HepG2 (cell line): ENCODE measurements around the gene TK1. TPM values are rescaled to one million over a fixed set of nuclear protein-coding genes. Genes with fewer than 3 reads are reported as not detected.

Experiments used
- ARNTL ChIP-seq: sonication (generic); formaldehyde crosslinking; IDR thresholded peaks from 2 replicates; pipeline ENCODE4 v1.4.0; 2020; ENCODE audit warnings: mild to moderate bottlenecking, missing genetic modification reagents
- ASH2L ChIP-seq: fragments of 300-600, 200-600 bp; sonication (generic); IDR thresholded peaks from 2 replicates; pipeline ENCODE4 v1.7.0; 2017; ENCODE audit warnings: low read depth, mild to moderate bottlenecking, moderate library complexity, mixed read lengths, low read length; ENCODE audit not compliant: insufficient read length
- GABPA ChIP-seq, 2 experiments: IDR thresholded peaks; 2 replicates each; pipeline ENCODE4 v1.6.1; 2011 to 2016; ENCODE audit warnings: low read depth in 2 of 2, low read length in 1 of 2, missing biosample characterization in 1 of 2, missing genetic modification characterization in 1 of 2
- HOXA7 ChIP-seq: sonication (generic); formaldehyde crosslinking; IDR thresholded peaks from 2 replicates; pipeline ENCODE4 v1.8.1; 2022; ENCODE audit warnings: mild to moderate bottlenecking, missing genetic modification reagents, moderate library complexity
- KAT7 ChIP-seq: IDR thresholded peaks from 2 replicates; pipeline ENCODE4 v1.6.1; 2018; ENCODE audit warnings: borderline replicate concordance, missing compliant biosample characterization
- MTF2 ChIP-seq: sonication (generic); formaldehyde crosslinking; IDR thresholded peaks from 2 replicates; pipeline ENCODE4 v1.5.0; 2020; ENCODE audit warnings: missing genetic modification reagents, borderline replicate concordance
- MXI1 ChIP-seq: IDR thresholded peaks from 3 replicates; pipeline ENCODE4 v1.6.1; 2012; ENCODE audit warnings: low read depth, low read length, inconsistent platforms, borderline replicate concordance
- PHF20 ChIP-seq: sonication (generic); formaldehyde crosslinking; IDR thresholded peaks from 2 replicates; pipeline ENCODE4 v1.5.0; 2020; ENCODE audit warnings: mild to moderate bottlenecking, missing genetic modification reagents
- PPARG ChIP-seq: conservative IDR thresholded peaks from 2 replicates; pipeline ENCODE4 v1.6.1; 2016; ENCODE audit warnings: missing biosample characterization, missing genetic modification reagents
- RARA ChIP-seq: IDR thresholded peaks from 2 replicates; pipeline ENCODE4 v1.6.1; 2016; ENCODE audit warnings: missing genetic modification reagents, missing compliant biosample characterization
- SKI ChIP-seq: fragments of 450-650 bp; IDR thresholded peaks from one replicate; pipeline ENCODE4 v1.6.1; 2018; ENCODE audit warnings: mild to moderate bottlenecking; ENCODE audit not compliant: partially characterized antibody
- SP4 ChIP-seq: sonication (generic); formaldehyde crosslinking; IDR thresholded peaks from 2 replicates; pipeline ENCODE4 v1.8.1; 2023; ENCODE audit warnings: mild to moderate bottlenecking, missing genetic modification reagents
- TEAD2 ChIP-seq: sonication (generic); formaldehyde crosslinking; IDR thresholded peaks from 2 replicates; pipeline ENCODE4 v1.9.0; 2021; ENCODE audit warnings: missing genetic modification reagents
- ZNF296 ChIP-seq: sonication (generic); formaldehyde crosslinking; conservative IDR thresholded peaks from 2 replicates; pipeline ENCODE4 v1.5.0; 2020; ENCODE audit warnings: mild to moderate bottlenecking, missing genetic modification reagents
- ZNF30 ChIP-seq: sonication (generic); formaldehyde crosslinking; IDR thresholded peaks from 2 replicates; pipeline ENCODE4 v1.5.0; 2020; ENCODE audit warnings: mild to moderate bottlenecking, missing genetic modification reagents
- ZNF615 ChIP-seq: sonication (generic); formaldehyde crosslinking; IDR thresholded peaks from 2 replicates; pipeline ENCODE4 v1.5.0; 2020; ENCODE audit warnings: mild to moderate bottlenecking, missing genetic modification reagents, borderline replicate concordance
- polyA plus RNA-seq, 8 experiments: library from polyadenylated mRNA; depleted of rRNA in 3 of 8; stranded (reverse) in 7 of 8; unstranded in 1 of 8; fragments of >200 nt; fragmentation: Illumina TruSeq in 4 of 8; extraction: Trizol in 4 of 8; gene quantifications; 2 replicates each; pipeline versions ENCODE4 v1.2.1 to v1.2.3, GENCODE V29; 2011 to 2016; ENCODE audit warnings: low read depth in 4 of 8, missing spikeins in 1 of 8, mixed read lengths in 1 of 8; ENCODE audit not compliant: insufficient read depth in 1 of 8
- total RNA-seq, 5 experiments: library from RNA; depleted of rRNA; stranded (reverse); fragments of >200 nt; fragmentation: Illumina TruSeq; extraction: Trizol; gene quantifications; 2 replicates each; pipeline ENCODE4 v1.2.3, GENCODE V29; 2016; ENCODE audit warnings: low read depth in 1 of 5
- TF ChIP-seq, protein P1 (sequence below): sonication (generic); formaldehyde crosslinking; IDR thresholded peaks from 2 replicates; pipeline ENCODE4 v1.4.0; 2020; ENCODE audit warnings: missing genetic modification reagents
- TF ChIP-seq, protein P2 (sequence below): sonication (generic); formaldehyde crosslinking; IDR thresholded peaks from 2 replicates; pipeline ENCODE4 v1.5.0; 2020; ENCODE audit warnings: missing genetic modification reagents
- TF ChIP-seq, protein P3 (sequence below): sonication (generic); formaldehyde crosslinking; IDR thresholded peaks from 2 replicates; pipeline ENCODE4 v1.4.0; 2020; ENCODE audit warnings: missing genetic modification reagents
- TF ChIP-seq, protein P4 (sequence below), 2 experiments: sonication (generic) in 1 of 2; formaldehyde crosslinking in 1 of 2; IDR thresholded peaks; 2 replicates each; pipeline versions ENCODE4 v1.6.1 to v1.9.0; 2014 to 2022; ENCODE audit warnings: antibody characterized with exemption in 1 of 2, borderline replicate concordance in 1 of 2, inconsistent platforms in 1 of 2, low read depth in 1 of 2, missing genetic modification reagents in 1 of 2

TK1 gene
- total and polyA plus RNA-seq, 2 of the 13 experiments (the other 11 are each of a cell fraction or from before 2014, with no cell fraction given) = 45.0 to 96.0 TPM

DNA sequence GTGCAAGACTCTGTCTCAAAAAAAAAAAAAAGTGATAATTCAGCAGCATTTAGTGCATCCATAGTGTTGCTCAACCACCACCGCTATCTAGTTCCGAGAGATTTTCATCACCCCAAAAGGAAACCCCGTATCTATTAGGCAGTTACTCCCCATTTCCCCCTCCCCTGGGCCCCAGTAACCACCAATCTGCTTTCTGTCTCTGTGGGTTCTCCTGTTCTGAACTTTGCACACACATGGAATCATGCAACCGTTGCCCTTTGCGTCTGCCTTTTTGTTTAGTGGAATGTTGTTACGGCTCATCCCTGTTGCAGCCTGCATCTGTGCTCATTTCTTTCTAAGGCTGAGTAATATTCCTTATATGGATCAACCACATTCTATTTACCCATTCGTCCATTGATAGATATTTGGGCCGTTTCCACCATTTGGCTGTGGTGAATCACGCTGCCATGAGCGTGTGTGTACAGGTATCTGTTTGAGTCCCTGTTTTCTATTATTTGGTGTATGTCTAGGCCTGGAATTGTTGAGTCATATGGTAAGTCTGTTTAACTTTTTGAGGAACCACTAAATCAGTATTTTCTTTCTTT lies 27.2 kb downstream of the TK1 start (continued):
- TF ChIP-seq, protein P1, sequence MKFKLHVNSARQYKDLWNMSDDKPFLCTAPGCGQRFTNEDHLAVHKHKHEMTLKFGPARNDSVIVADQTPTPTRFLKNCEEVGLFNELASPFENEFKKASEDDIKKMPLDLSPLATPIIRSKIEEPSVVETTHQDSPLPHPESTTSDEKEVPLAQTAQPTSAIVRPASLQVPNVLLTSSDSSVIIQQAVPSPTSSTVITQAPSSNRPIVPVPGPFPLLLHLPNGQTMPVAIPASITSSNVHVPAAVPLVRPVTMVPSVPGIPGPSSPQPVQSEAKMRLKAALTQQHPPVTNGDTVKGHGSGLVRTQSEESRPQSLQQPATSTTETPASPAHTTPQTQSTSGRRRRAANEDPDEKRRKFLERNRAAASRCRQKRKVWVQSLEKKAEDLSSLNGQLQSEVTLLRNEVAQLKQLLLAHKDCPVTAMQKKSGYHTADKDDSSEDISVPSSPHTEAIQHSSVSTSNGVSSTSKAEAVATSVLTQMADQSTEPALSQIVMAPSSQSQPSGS (CRISPR knock-in tag) = 0 out of 2 replicates have a peak, but pooled peaks have one; percentile 17
- 0 out of 2 replicates have a peak, but pooled peaks have one; percentile 15 for TF ChIP-seq KAT7 (CRISPR knock-in tag)
- TF ChIP-seq TEAD2 = no peak
- TF ChIP-seq MXI1 = peak; percentile 41; the same call in 1 of the 3 replicates
- TF ChIP-seq HOXA7 (CRISPR knock-in tag) = no peak
- TF ChIP-seq ZNF30 (CRISPR knock-in tag) = no peak
- TF ChIP-seq ZNF615 (CRISPR knock-in tag) = no peak
- peak; percentile 58 for TF ChIP-seq RARA (CRISPR knock-in tag)
- TF ChIP-seq, protein P2, sequence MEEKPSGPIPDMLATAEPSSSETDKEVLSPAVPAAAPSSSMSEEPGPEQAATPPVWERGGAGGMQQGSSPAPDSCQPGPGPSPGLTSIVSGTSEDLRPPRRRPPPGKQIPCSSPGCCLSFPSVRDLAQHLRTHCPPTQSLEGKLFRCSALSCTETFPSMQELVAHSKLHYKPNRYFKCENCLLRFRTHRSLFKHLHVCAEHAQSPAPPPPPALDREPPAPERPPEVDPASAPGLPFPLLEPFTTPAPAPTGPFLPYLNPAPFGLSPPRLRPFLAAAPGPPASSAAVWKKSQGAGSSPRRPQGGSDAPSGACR = no peak
- no peak for TF ChIP-seq SP4 (CRISPR knock-in tag)
- peak; percentile 82 for TF ChIP-seq SKI
- no peak for TF ChIP-seq ZNF296 (CRISPR knock-in tag)
- 0 out of 2 replicates have a peak, but pooled peaks have one; percentile 13 for TF ChIP-seq ARNTL
- TF ChIP-seq, protein P3, sequence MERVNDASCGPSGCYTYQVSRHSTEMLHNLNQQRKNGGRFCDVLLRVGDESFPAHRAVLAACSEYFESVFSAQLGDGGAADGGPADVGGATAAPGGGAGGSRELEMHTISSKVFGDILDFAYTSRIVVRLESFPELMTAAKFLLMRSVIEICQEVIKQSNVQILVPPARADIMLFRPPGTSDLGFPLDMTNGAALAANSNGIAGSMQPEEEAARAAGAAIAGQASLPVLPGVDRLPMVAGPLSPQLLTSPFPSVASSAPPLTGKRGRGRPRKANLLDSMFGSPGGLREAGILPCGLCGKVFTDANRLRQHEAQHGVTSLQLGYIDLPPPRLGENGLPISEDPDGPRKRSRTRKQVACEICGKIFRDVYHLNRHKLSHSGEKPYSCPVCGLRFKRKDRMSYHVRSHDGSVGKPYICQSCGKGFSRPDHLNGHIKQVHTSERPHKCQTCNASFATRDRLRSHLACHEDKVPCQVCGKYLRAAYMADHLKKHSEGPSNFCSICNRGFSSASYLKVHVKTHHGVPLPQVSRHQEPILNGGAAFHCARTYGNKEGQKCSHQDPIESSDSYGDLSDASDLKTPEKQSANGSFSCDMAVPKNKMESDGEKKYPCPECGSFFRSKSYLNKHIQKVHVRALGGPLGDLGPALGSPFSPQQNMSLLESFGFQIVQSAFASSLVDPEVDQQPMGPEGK (CRISPR knock-in tag) = peak; percentile 52
- TF ChIP-seq GABPA (IDR thresholded peaks at IDR 0.05; ENCODE audit: low read depth, low read length) = no peak
- no peak for TF ChIP-seq GABPA (CRISPR knock-in tag; IDR thresholded peaks at IDR 0.05; ENCODE audit: low read depth)
- TF ChIP-seq PHF20 (CRISPR knock-in tag) = peak; percentile 24; the same call in 1 of the 2 replicates
- peak; percentile 84 for TF ChIP-seq ASH2L
- no peak for TF ChIP-seq MTF2 (CRISPR knock-in tag)
- TF ChIP-seq, protein P4, sequence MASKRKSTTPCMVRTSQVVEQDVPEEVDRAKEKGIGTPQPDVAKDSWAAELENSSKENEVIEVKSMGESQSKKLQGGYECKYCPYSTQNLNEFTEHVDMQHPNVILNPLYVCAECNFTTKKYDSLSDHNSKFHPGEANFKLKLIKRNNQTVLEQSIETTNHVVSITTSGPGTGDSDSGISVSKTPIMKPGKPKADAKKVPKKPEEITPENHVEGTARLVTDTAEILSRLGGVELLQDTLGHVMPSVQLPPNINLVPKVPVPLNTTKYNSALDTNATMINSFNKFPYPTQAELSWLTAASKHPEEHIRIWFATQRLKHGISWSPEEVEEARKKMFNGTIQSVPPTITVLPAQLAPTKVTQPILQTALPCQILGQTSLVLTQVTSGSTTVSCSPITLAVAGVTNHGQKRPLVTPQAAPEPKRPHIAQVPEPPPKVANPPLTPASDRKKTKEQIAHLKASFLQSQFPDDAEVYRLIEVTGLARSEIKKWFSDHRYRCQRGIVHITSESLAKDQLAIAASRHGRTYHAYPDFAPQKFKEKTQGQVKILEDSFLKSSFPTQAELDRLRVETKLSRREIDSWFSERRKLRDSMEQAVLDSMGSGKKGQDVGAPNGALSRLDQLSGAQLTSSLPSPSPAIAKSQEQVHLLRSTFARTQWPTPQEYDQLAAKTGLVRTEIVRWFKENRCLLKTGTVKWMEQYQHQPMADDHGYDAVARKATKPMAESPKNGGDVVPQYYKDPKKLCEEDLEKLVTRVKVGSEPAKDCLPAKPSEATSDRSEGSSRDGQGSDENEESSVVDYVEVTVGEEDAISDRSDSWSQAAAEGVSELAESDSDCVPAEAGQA (IDR thresholded peaks at IDR 0.05; ENCODE audit: low read depth) = no peak
- TF ChIP-seq, protein P4 (CRISPR knock-in tag; IDR thresholded peaks at IDR 0.05; ENCODE audit: borderline replicate concordance) = no peak
- TF ChIP-seq PPARG (CRISPR knock-in tag) = peak; percentile 86
